Measurements from ENCODE around the gene TNFSF13.
A peak's percentile ranks its signal among the peaks of the same experiment; 100 is the strongest.

TNFSF13 gene

GRCh38 chr17:7582396-7583252, 24.1 kb downstream of the TNFSF13 start:
- H3K36me3 ChIP-seq (replicated peaks): peaks cover 15% of the 10 kb centered on the region
- no peaks in the 10 kb centered on the region for H3K27me3 ChIP-seq (replicated peaks)
- no peak for DNase-seq
- in situ Hi-C loops (cut with HindIII; ENCODE audit: low pct_ligation_motif_present, low sequenced_read_pairs): no loop called here
- peak overlapping the region; percentile 95 for H3K27ac ChIP-seq
- H3K4me3 ChIP-seq (ENCODE audit: low read depth, low read length): peak overlapping the region; percentile 90
- TF ChIP-seq, protein P1, sequence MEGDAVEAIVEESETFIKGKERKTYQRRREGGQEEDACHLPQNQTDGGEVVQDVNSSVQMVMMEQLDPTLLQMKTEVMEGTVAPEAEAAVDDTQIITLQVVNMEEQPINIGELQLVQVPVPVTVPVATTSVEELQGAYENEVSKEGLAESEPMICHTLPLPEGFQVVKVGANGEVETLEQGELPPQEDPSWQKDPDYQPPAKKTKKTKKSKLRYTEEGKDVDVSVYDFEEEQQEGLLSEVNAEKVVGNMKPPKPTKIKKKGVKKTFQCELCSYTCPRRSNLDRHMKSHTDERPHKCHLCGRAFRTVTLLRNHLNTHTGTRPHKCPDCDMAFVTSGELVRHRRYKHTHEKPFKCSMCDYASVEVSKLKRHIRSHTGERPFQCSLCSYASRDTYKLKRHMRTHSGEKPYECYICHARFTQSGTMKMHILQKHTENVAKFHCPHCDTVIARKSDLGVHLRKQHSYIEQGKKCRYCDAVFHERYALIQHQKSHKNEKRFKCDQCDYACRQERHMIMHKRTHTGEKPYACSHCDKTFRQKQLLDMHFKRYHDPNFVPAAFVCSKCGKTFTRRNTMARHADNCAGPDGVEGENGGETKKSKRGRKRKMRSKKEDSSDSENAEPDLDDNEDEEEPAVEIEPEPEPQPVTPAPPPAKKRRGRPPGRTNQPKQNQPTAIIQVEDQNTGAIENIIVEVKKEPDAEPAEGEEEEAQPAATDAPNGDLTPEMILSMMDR (IDR thresholded peaks at IDR 0.05; ENCODE audit: low read depth, low read length, missing control alignments): no peak

GRCh38 chr17:7583253-7584109, 24.9 kb downstream of the TNFSF13 start, which contains the start of gene MPDU1:
Gene MPDU1, plus strand, starts transcription at chr17:7583852. Its CDS starts 11 bp downstream, at chr17:7583863.
- H3K27me3 ChIP-seq (replicated peaks): no peaks in the 10 kb centered on the region
- peak within 1 kb of the TSS; percentile 95 for H3K27ac ChIP-seq
- TF ChIP-seq, protein P1 (IDR thresholded peaks at IDR 0.05; ENCODE audit: low read depth, low read length, missing control alignments): no peak
- in situ Hi-C loops (cut with HindIII; ENCODE audit: low pct_ligation_motif_present, low sequenced_read_pairs): no loop called here
- DNase-seq: peak; percentile 92
- H3K36me3 ChIP-seq (replicated peaks): peaks cover 8% of the 10 kb centered on the region
- H3K4me3 ChIP-seq (ENCODE audit: low read depth, low read length): peak within 1 kb of the TSS; percentile 90

DNA sequence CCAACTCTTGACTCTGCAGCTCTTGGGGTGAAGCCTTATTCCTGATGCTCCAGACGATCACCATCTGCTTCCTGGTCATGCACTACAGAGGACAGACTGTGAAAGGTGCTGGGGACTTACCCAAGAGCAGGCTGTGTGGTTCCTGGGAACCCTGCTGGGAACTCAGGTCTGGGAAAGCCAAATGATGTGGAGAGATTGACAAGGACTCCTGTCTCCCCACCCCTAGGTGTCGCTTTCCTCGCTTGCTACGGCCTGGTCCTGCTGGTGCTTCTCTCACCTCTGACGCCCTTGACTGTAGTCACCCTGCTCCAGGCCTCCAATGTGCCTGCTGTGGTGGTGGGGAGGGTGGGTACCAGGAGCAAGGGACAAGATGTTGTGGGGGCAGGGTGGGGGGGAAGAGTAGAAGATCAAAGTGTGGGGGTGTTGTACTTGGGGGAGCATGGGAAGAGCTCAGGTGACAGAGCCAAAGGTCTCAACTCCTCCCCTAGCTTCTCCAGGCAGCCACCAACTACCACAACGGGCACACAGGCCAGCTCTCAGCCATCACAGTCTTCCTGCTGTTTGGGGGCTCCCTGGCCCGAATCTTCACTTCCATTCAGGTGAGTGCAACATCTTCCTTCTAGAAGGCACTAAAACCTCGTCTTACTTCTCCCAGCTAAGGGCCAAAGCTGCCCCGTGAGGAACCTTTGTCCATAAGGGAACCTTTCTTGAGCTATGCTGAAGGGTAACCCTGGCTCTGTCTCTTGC, 28.3 kb downstream of the TNFSF13 start:
- in situ Hi-C loops (cut with HindIII; ENCODE audit: low pct_ligation_motif_present, low sequenced_read_pairs): no loop called here
- H3K4me3 ChIP-seq (ENCODE audit: low read depth, low read length): no peak overlapping the region
- H3K36me3 ChIP-seq (replicated peaks): peaks cover 21% of the 10 kb centered on the region
- H3K27ac ChIP-seq: peak overlapping the region; percentile 23
- H3K27me3 ChIP-seq (replicated peaks): no peaks in the 10 kb centered on the region
- no peak for DNase-seq
- TF ChIP-seq, protein P1 (IDR thresholded peaks at IDR 0.05; ENCODE audit: low read depth, low read length, missing control alignments): peak; percentile 49

- in situ Hi-C loops (cut with HindIII; ENCODE audit: low pct_ligation_motif_present, low sequenced_read_pairs): no loop called here
- Histone ChIP-seq H3K36me3 (replicated peaks) (peaks cover 28% of the 10 kb centered on the region), H3K4me3 (ENCODE audit: low read depth, low read length) (peak overlapping the region; percentile 12), H3K27me3 (replicated peaks) (no peaks in the 10 kb centered on the region), H3K27ac (peak overlapping the region; percentile 65)
- DNase-seq: peak; percentile 95
- TF ChIP-seq, protein P1 (IDR thresholded peaks at IDR 0.05; ENCODE audit: low read depth, low read length, missing control alignments): peak; percentile 47
These were observed 29.0 kb downstream of the TNFSF13 start for GRCh38 chr17:7587420-7588151.
